GM12878 (cell line): Measurements from ENCODE around the gene PSPC1. TPM values are rescaled to one million over a fixed set of nuclear protein-coding genes. Genes with fewer than 3 reads are reported as not detected.

Experiments used
- ATAC-seq: fragments of 200-7000 bp; cut with Tn5 transposase; 3 replicates; pipeline ENCODE4 v1.9.1; 2020; ENCODE audit warnings: mild to moderate bottlenecking, moderate library complexity
- BruUV-seq: library from RNA; stranded (reverse); fragments of 400-500 nt; replicated peaks from 2 replicates; lab custom pipeline; 2021; lab: Mats Ljungman, UMichigan
- CTCF ChIA-PET: fragments of 300-600 bp; sonication (Branson Sonifier 250); formaldehyde crosslinking; extraction: SDS; loops from one replicate; lab custom pipeline; 2021; ENCODE audit warnings: inconsistent platforms; lab: Yijun Ruan, JAX
- POLR2A ChIA-PET: fragments of 350-600 bp; formaldehyde crosslinking; extraction: SDS; loops from one replicate; lab custom pipeline; 2021; ENCODE audit warnings: inconsistent platforms; lab: Charles Lee
- RAD21 ChIA-PET: fragments of 300-600 bp; sonication (Branson Sonifier 250); formaldehyde crosslinking; loops from one replicate; lab custom pipeline; 2023; ENCODE audit warnings: antibody characterized with exemption; ENCODE audit not compliant: unreplicated experiment; lab: Charles Lee
- SMC1A ChIA-PET: fragments of 300-600 bp; sonication (Branson Sonifier 250); formaldehyde crosslinking; loops from one replicate; lab custom pipeline; 2023; ENCODE audit not compliant: unreplicated experiment, uncharacterized antibody; lab: Charles Lee
- DNase-seq: peaks from one replicate; pipeline ENCODE4 v3.0.0-alpha.2; 2011; ENCODE audit warnings: low read depth, low spot score
- FAIRE-seq: peaks from 3 replicates; lab custom pipeline; 2011; peaks lifted over from hg19 to GRCh38; lab: Jason Lieb, UNC
- H2AFZ ChIP-seq: 2 replicates; pipeline ENCODE4 v1.6.0; 2011; ENCODE audit warnings: low read depth, low read length, control low read depth; ENCODE audit not compliant: control insufficient read depth
- H3K27ac ChIP-seq: 2 replicates; pipeline ENCODE4 v1.5.1; 2011; ENCODE audit warnings: control low read depth; ENCODE audit not compliant: control insufficient read depth, insufficient read depth
- H3K27me3 ChIP-seq, 2 experiments: replicated peaks in 1 of 2; 2 replicates each; pipeline versions ENCODE4 v1.6.0 to v1.6.1; 2011; ENCODE audit warnings: low read length in 1 of 2; ENCODE audit not compliant: control insufficient read depth in 2 of 2, insufficient read depth in 2 of 2
- H3K36me3 ChIP-seq, 2 experiments: 2 replicates each; pipeline ENCODE4 v1.5.1; 2011; ENCODE audit warnings: low read length in 1 of 2; ENCODE audit not compliant: control insufficient read depth in 2 of 2, insufficient read depth in 2 of 2
- H3K4me1 ChIP-seq: 2 replicates; pipeline ENCODE4 v1.6.1; 2011; ENCODE audit warnings: mild to moderate bottlenecking, low read length, moderate library complexity, mixed read lengths; ENCODE audit not compliant: control insufficient read depth, insufficient read depth
- H3K4me2 ChIP-seq: 2 replicates; pipeline ENCODE4 v1.6.0; 2011; ENCODE audit warnings: control low read depth; ENCODE audit not compliant: control insufficient read depth, insufficient read depth
- H3K4me3 ChIP-seq: fragments of 200-600 bp; sonication (generic); 2 replicates; pipeline ENCODE4 v1.5.1; 2016
- H3K79me2 ChIP-seq: 2 replicates; pipeline ENCODE4 v1.6.0; 2011; ENCODE audit warnings: low read length; ENCODE audit not compliant: control insufficient read depth, insufficient read depth
- H3K9ac ChIP-seq: 2 replicates; pipeline ENCODE4 v1.8.0; 2011; ENCODE audit warnings: low read length, control low read depth, mixed read lengths; ENCODE audit not compliant: control insufficient read depth, insufficient read depth
- H3K9me3 ChIP-seq: replicated peaks from 3 replicates; pipeline ENCODE4 v1.5.1; 2011; ENCODE audit warnings: mild to moderate bottlenecking, low read length; ENCODE audit not compliant: control insufficient read depth, insufficient read depth
- H4K20me1 ChIP-seq: 2 replicates; pipeline ENCODE4 v1.6.0; 2011; ENCODE audit not compliant: control insufficient read depth, insufficient read depth
- CEBPB ChIP-seq, 2 experiments: fragments of 150-350 bp in 1 of 2; IDR thresholded peaks; 2 replicates each; pipeline ENCODE4 v1.6.1; 2012 to 2014; ENCODE audit warnings: low read depth in 2 of 2, low read length in 2 of 2, borderline replicate concordance in 1 of 2, inconsistent platforms in 1 of 2
- ETV6 ChIP-seq, 2 experiments: fragments of 450-650 bp in 1 of 2; IDR thresholded peaks in 1 of 2; conservative IDR thresholded peaks in 1 of 2; 2 replicates each; pipeline ENCODE4 v1.6.1; 2014; ENCODE audit warnings: antibody characterized with exemption in 1 of 2, borderline replicate concordance in 1 of 2, low read depth in 1 of 2, mild to moderate bottlenecking in 1 of 2, moderate library complexity in 1 of 2
- JUNB ChIP-seq: IDR thresholded peaks from 2 replicates; pipeline ENCODE4 v1.6.1; 2016; ENCODE audit warnings: antibody characterized with exemption, mild to moderate bottlenecking
- JUND ChIP-seq: IDR thresholded peaks from 2 replicates; pipeline ENCODE4 v1.6.1; 2012; ENCODE audit warnings: low read depth, mild to moderate bottlenecking, low read length, improper control_type of control experiment, moderate library complexity
- MEF2B ChIP-seq: fragments of 450-650 bp; IDR thresholded peaks from 2 replicates; pipeline ENCODE4 v1.6.1; 2018; ENCODE audit warnings: mild to moderate bottlenecking, moderate library complexity; ENCODE audit not compliant: partially characterized antibody, poor library complexity, severe bottlenecking
- NBN ChIP-seq: fragments of 450-650 bp; IDR thresholded peaks from 2 replicates; pipeline ENCODE4 v1.6.1; 2016
- NR2F1 ChIP-seq: fragments of 450-650 bp; conservative IDR thresholded peaks from 2 replicates; pipeline ENCODE4 v1.6.1; 2017; ENCODE audit warnings: mild to moderate bottlenecking
- RFX5 ChIP-seq: IDR thresholded peaks from 2 replicates; pipeline ENCODE4 v1.6.1; 2011; ENCODE audit warnings: low read depth, low read length, improper control_type of control experiment
- SIX5 ChIP-seq: IDR thresholded peaks from 2 replicates; pipeline ENCODE4 v1.6.1; 2011; ENCODE audit warnings: mild to moderate bottlenecking, low read depth, low read length, moderate library complexity; ENCODE audit not compliant: severe bottlenecking
- SP1 ChIP-seq: IDR thresholded peaks from one replicate; pipeline ENCODE4 v1.6.1; 2011; ENCODE audit warnings: low read depth, low read length
- SREBF2 ChIP-seq: IDR thresholded peaks from 2 replicates; pipeline ENCODE4 v1.6.1; 2012; ENCODE audit warnings: mild to moderate bottlenecking, low read length
- SRF ChIP-seq, 2 experiments: IDR thresholded peaks; 2 replicates each; pipeline ENCODE4 v1.6.1; 2011; ENCODE audit warnings: low read depth in 2 of 2, low read length in 2 of 2, mild to moderate bottlenecking in 1 of 2, moderate library complexity in 1 of 2
- ZNF207 ChIP-seq: fragments of 450-650 bp; IDR thresholded peaks from 2 replicates; pipeline ENCODE4 v1.6.1; 2014; ENCODE audit warnings: antibody characterized with exemption, mild to moderate bottlenecking, borderline replicate concordance
- ZSCAN29 ChIP-seq: fragments of 450-650 bp; IDR thresholded peaks from 2 replicates; pipeline ENCODE4 v1.6.1; 2017; ENCODE audit warnings: mild to moderate bottlenecking, moderate library complexity
- WGBS: methylation state at CpG from one replicate; pipeline ENCODE4 v1.1.6; 2016; ENCODE audit warnings: low lambda C conversion rate; ENCODE audit not compliant: insufficient replicate concordance, insufficient coverage; ENCODE audit errors: missing lambda C conversion rate; 5-methylcytosine and 5-hydroxymethylcytosine counted together
- in situ Hi-C: fragments of 300-500 bp; cut with MboI; formaldehyde crosslinking; loops from 9 replicates; pipeline ENCODE4 v1.14.3; 2018; ENCODE audit warnings: mixed read lengths
- intact Hi-C: fragments of 100-400 bp; cut with micrococcal nuclease; formaldehyde crosslinking; loops from one replicate; pipeline ENCODE4 v1.14.2; 2022; ENCODE audit not compliant: unreplicated experiment
- polyA plus RNA-seq, 11 experiments: library from polyadenylated mRNA; depleted of rRNA in 4 of 11; unstranded in 6 of 11; stranded (reverse) in 5 of 11; fragments of >200 nt; fragmentation: Nextera tagmentation in 4 of 11; fragmentation: Illumina TruSeq in 1 of 11; extraction: Ambion mirVana in 4 of 11; extraction: Trizol in 1 of 11; gene quantifications; 1 replicate in 1 of 11; 2 replicates in 10 of 11; pipeline versions ENCODE4 v1.2.1 to v1.2.3, GENCODE V29; 2011 to 2016; ENCODE audit warnings: inconsistent platforms in 2 of 11, missing spikeins in 2 of 11, low read depth in 1 of 11
- total RNA-seq, 4 experiments: library from RNA; depleted of rRNA in 3 of 4; stranded (reverse); fragments of >200 nt in 3 of 4; fragmentation: Illumina TruSeq in 1 of 4; extraction: Trizol in 1 of 4; gene quantifications; 2 replicates each; pipeline versions ENCODE4 v1.2.1 to v1.2.3, GENCODE V29; 2013 to 2021
- TF ChIP-seq, protein P1 (sequence below): fragments of 150-350 bp; IDR thresholded peaks from 2 replicates; pipeline ENCODE4 v1.6.1; 2014; ENCODE audit warnings: mild to moderate bottlenecking, low read depth, low read length
- TF ChIP-seq, protein P2 (sequence below): IDR thresholded peaks from 2 replicates; pipeline ENCODE4 v1.6.1; 2012; ENCODE audit warnings: low read length, inconsistent platforms
- TF ChIP-seq, protein P3 (sequence below): IDR thresholded peaks from 2 replicates; pipeline ENCODE4 v1.6.1; 2011; ENCODE audit warnings: mild to moderate bottlenecking, low read depth, low read length, moderate library complexity; ENCODE audit not compliant: insufficient replicate concordance
- TF ChIP-seq, protein P4 (sequence below): fragments of 450-650 bp; IDR thresholded peaks from 2 replicates; pipeline ENCODE4 v1.6.1; 2014; ENCODE audit warnings: mild to moderate bottlenecking

PSPC1 gene
- total and polyA plus RNA-seq, 10 of the 15 experiments (the other 5 are each of a cell fraction or from before 2014, with no cell fraction given): 17.7 to 76.3 (median 66.8) TPM

DNA sequence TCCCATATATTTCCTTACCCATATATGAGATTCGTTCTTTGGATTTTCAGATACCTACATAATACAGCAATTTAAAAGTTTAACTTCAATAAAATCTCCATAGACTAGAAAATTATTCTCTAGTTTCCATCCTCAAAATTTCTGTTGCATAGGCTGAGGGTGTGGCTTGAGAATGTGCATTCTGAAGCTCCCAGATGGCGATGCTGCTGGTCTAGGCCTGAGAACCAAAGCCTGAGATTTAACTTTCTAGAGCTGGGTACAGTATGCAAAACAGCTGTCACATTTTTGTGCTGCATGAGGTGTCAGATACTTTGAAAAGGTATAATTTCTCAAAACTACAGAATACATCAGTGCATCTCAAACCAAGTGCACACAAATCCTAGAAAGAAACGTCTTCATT, 106.6 kb downstream of the PSPC1 start:
- Histone ChIP-seq H3K79me2 (no peaks in the 10 kb centered on the region), H3K27ac (no peak overlapping the region), H2AFZ (no peak overlapping the region), H3K4me2 (no peak overlapping the region), H4K20me1 (no peaks in the 10 kb centered on the region), H3K9me3 (no peaks in the 10 kb centered on the region), H3K27me3 (no peaks in the 10 kb centered on the region), H3K9ac (no peak overlapping the region), H3K4me1 (no peaks in the 10 kb centered on the region), H3K36me3 (peaks cover 9 to 18% of the 10 kb centered on the region in 2 experiments), H3K4me3 (no peak overlapping the region)
- SMC1A ChIA-PET: no interaction called here
- TF ChIP-seq SREBF2: no peak
- TF ChIP-seq ZNF207: no peak
- TF ChIP-seq NBN: no peak
- TF ChIP-seq NR2F1: no peak
- TF ChIP-seq SP1: no peak
- TF ChIP-seq, protein P1, sequence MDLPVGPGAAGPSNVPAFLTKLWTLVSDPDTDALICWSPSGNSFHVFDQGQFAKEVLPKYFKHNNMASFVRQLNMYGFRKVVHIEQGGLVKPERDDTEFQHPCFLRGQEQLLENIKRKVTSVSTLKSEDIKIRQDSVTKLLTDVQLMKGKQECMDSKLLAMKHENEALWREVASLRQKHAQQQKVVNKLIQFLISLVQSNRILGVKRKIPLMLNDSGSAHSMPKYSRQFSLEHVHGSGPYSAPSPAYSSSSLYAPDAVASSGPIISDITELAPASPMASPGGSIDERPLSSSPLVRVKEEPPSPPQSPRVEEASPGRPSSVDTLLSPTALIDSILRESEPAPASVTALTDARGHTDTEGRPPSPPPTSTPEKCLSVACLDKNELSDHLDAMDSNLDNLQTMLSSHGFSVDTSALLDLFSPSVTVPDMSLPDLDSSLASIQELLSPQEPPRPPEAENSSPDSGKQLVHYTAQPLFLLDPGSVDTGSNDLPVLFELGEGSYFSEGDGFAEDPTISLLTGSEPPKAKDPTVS: no peak
- TF ChIP-seq, protein P2, sequence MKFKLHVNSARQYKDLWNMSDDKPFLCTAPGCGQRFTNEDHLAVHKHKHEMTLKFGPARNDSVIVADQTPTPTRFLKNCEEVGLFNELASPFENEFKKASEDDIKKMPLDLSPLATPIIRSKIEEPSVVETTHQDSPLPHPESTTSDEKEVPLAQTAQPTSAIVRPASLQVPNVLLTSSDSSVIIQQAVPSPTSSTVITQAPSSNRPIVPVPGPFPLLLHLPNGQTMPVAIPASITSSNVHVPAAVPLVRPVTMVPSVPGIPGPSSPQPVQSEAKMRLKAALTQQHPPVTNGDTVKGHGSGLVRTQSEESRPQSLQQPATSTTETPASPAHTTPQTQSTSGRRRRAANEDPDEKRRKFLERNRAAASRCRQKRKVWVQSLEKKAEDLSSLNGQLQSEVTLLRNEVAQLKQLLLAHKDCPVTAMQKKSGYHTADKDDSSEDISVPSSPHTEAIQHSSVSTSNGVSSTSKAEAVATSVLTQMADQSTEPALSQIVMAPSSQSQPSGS: no peak
- no peak for TF ChIP-seq SRF (IDR thresholded peaks at IDR 0.05; ENCODE audit: low read depth in 2 of 2, low read length in 2 of 2)
- TF ChIP-seq JUNB: no peak
- no peak for TF ChIP-seq SIX5
- no peak for TF ChIP-seq MEF2B
- no peak for TF ChIP-seq JUND
- TF ChIP-seq, protein P3, sequence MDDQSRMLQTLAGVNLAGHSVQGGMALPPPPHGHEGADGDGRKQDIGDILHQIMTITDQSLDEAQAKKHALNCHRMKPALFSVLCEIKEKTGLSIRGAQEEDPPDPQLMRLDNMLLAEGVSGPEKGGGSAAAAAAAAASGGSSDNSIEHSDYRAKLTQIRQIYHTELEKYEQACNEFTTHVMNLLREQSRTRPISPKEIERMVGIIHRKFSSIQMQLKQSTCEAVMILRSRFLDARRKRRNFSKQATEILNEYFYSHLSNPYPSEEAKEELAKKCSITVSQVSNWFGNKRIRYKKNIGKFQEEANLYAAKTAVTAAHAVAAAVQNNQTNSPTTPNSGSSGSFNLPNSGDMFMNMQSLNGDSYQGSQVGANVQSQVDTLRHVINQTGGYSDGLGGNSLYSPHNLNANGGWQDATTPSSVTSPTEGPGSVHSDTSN: no peak
- TF ChIP-seq ZSCAN29: no peak
- TF ChIP-seq, protein P4, sequence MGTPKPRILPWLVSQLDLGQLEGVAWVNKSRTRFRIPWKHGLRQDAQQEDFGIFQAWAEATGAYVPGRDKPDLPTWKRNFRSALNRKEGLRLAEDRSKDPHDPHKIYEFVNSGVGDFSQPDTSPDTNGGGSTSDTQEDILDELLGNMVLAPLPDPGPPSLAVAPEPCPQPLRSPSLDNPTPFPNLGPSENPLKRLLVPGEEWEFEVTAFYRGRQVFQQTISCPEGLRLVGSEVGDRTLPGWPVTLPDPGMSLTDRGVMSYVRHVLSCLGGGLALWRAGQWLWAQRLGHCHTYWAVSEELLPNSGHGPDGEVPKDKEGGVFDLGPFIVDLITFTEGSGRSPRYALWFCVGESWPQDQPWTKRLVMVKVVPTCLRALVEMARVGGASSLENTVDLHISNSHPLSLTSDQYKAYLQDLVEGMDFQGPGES: no peak
- TF ChIP-seq CEBPB (IDR thresholded peaks at IDR 0.05; ENCODE audit: borderline replicate concordance in 1 of 2, low read depth in 2 of 2, low read length in 2 of 2): no peak
- TF ChIP-seq RFX5: no peak
- no peak for TF ChIP-seq ETV6 (conservative IDR thresholded peaks at IDR 0.05 in 1 of 2, IDR thresholded peaks at IDR 0.05 in 1 of 2; ENCODE audit: borderline replicate concordance in 1 of 2, low read depth in 1 of 2)
- in situ Hi-C loops (no loop called here), intact Hi-C loops (no loop called here)
- RAD21 ChIA-PET: no interaction called here
- WGBS: 78% methylated on average over 3 of the region's 3 CpGs
- BruUV-seq: no TSS peak
- ATAC-seq (no peak), FAIRE-seq (no peak), DNase-seq (no peak)
- CTCF ChIA-PET: no interaction called here
- POLR2A ChIA-PET: no interaction called here
